Upper lobe of left lung (tissue), 4 donors: ENCODE data around the gene AGBL1.

ENCODE experiments used
- CTCF ChIP-seq, 6 experiments: fragments of 450-650 bp in 4 of 6; fragments of 200-600 bp in 2 of 6; sonication (generic) in 2 of 6; IDR thresholded peaks; one replicate each; pipeline ENCODE4 v1.5.1; 2016 to 2019; ENCODE audit warnings: antibody characterized with exemption in 6 of 6
- EP300 ChIP-seq, 4 donors: sonication (generic); formaldehyde crosslinking; IDR thresholded peaks; one replicate each; pipeline ENCODE4 v1.5.1; 2017; ENCODE audit warnings: antibody characterized with exemption in 4 of 4, control low read depth in 2 of 4
- POLR2AphosphoS5 ChIP-seq, 2 donors: sonication (generic); formaldehyde crosslinking; IDR thresholded peaks; one replicate each; pipeline ENCODE4 v1.5.1; 2017; ENCODE audit warnings: antibody characterized with exemption in 2 of 2

GRCh38 chr15:86425746-86426145 is 346.1 kb downstream of the AGBL1 start:
- no peak for TF ChIP-seq CTCF (IDR thresholded peaks at IDR 0.05)
- TF ChIP-seq EP300 (IDR thresholded peaks at IDR 0.05): no peak
- no peak for TF ChIP-seq POLR2AphosphoS5 (IDR thresholded peaks at IDR 0.05)
